Mucosa of descending colon (tissue), 3 donors: ENCODE measurements around the gene KIAA0753. TPM values are rescaled to one million over a fixed set of nuclear protein-coding genes. Genes with fewer than 3 reads are reported as not detected.
A peak's percentile ranks its signal among the peaks of the same experiment; 100 is the strongest.

Experiments
- ATAC-seq: fragments of 200-7000 bp; cut with Tn5 transposase; one replicate; pipeline ENCODE4 v1.9.1; 2020; ENCODE audit warnings: mild to moderate bottlenecking, moderate library complexity
- DNase-seq, 3 donors: peaks; one replicate each; pipeline ENCODE4 v3.0.0-alpha.2; 2020
- H3K36me3 ChIP-seq: fragments of 200-600 bp; one replicate; pipeline ENCODE4 v1.8.0; 2021; ENCODE audit warnings: low read depth, mild to moderate bottlenecking
- H3K4me1 ChIP-seq: fragments of 200-600 bp; one replicate; pipeline ENCODE4 v1.8.0; 2021; ENCODE audit warnings: low read depth, mild to moderate bottlenecking
- H3K4me3 ChIP-seq: fragments of 200-600 bp; one replicate; pipeline ENCODE4 v1.8.0; 2021; ENCODE audit warnings: mild to moderate bottlenecking
- H3K9me3 ChIP-seq: fragments of 200-600 bp; one replicate; pipeline ENCODE4 v1.8.0; 2021; ENCODE audit warnings: mild to moderate bottlenecking
- CTCF ChIP-seq: fragments of 200-600 bp; IDR thresholded peaks from one replicate; pipeline ENCODE4 v1.8.0; 2022; ENCODE audit warnings: antibody characterized with exemption, mild to moderate bottlenecking
- intact Hi-C, 2 donors: fragments of 100-400 bp; cut with DNase I in 1 of 2; cut with micrococcal nuclease in 1 of 2; formaldehyde crosslinking; loops; one replicate each; pipeline versions ENCODE4 v1.11.0 to v1.11.1; 2022; cut with DNase I, micrococcal nuclease
- total RNA-seq, 3 donors: library from RNA; stranded (reverse); fragmentation: NEBNext Ultra II Directional in 2 of 3; extraction: Animal tissue kit (Norgen Biotek cat#: 25700) in 2 of 3; gene quantifications; one replicate each; pipeline versions ENCODE4 v1.2.1 to v1.2.4, GENCODE V29; 2021 to 2023
- donor health status: DM: no; HTN: no; CAD: no; lungs with moderate emphysema.
- donor health status: DM: no; HTN: no; CAD: no.
- donor health status: DM: no; HTN: yes; CAD: no.

Gene KIAA0753
- total RNA-seq, 3 donors from 2014 or later: 15.5 to 22.8 (median 18.6) TPM

- no peak for DNase-seq
- no peaks in the 10 kb centered on the region for H3K36me3 ChIP-seq
- H3K4me1 ChIP-seq: no peaks in the 10 kb centered on the region
- H3K4me3 ChIP-seq: no peak overlapping the region
- H3K9me3 ChIP-seq: no peaks in the 10 kb centered on the region
- intact Hi-C loops: no loop called here
- no peak for TF ChIP-seq CTCF
- no peak for ATAC-seq
These were observed 51.1 kb downstream of the KIAA0753 start for GRCh38 chr17:6589266-6589946.

GRCh38 chr17:6588165-6588564 lies 52.3 kb downstream of the KIAA0753 start:
- Histone ChIP-seq H3K36me3 (no peaks in the 10 kb centered on the region), H3K4me3 (no peak overlapping the region)
- DNase-seq: no peak

GRCh38 chr17:6587310-6587709 lies 53.2 kb downstream of the KIAA0753 start:
- Histone ChIP-seq H3K36me3 (no peaks in the 10 kb centered on the region), H3K4me3 (no peak overlapping the region), H3K4me1 (no peaks in the 10 kb centered on the region), H3K9me3 (no peaks in the 10 kb centered on the region)
- ATAC-seq (no peak), DNase-seq (no peak)
- intact Hi-C loops: no loop called here
- TF ChIP-seq CTCF: no peak

More at GRCh38 chr17:6588165-6588564, 52.3 kb downstream of the KIAA0753 start:
- TF ChIP-seq CTCF: no peak
- ATAC-seq: no peak
- intact Hi-C loops: no loop called here
- H3K4me1 ChIP-seq: no peaks in the 10 kb centered on the region
- no peaks in the 10 kb centered on the region for H3K9me3 ChIP-seq

- TF ChIP-seq CTCF: no peak
- Histone ChIP-seq H3K4me1 (no peaks in the 10 kb centered on the region), H3K4me3 (no peak overlapping the region), H3K36me3 (no peaks in the 10 kb centered on the region), H3K9me3 (no peaks in the 10 kb centered on the region)
- intact Hi-C loops: no loop called here
- ATAC-seq (no peak), DNase-seq (no peak)
These were observed 57.1 kb downstream of the KIAA0753 start for GRCh38 chr17:6583411-6583810.

- no peaks in the 10 kb centered on the region for H3K4me1 ChIP-seq
- no peaks in the 10 kb centered on the region for H3K36me3 ChIP-seq
- peak in 1 of 3 donors; percentile 50 for DNase-seq
- no peaks in the 10 kb centered on the region for H3K9me3 ChIP-seq
- ATAC-seq: peak; percentile 68
- no peak for TF ChIP-seq CTCF
- intact Hi-C loops: no loop called here
- no peak overlapping the region for H3K4me3 ChIP-seq
These were observed 59.9 kb downstream of the KIAA0753 start for GRCh38 chr17:6580625-6581024.
